HCT116 (cell line): Measurements from ENCODE around the gene LEKR1. TPM values are rescaled to one million over a fixed set of nuclear protein-coding genes. Genes with fewer than 3 reads are reported as not detected.

Experiments used
- ATAC-seq: fragments of 200-7000 bp; cut with Tn5 transposase; 2 replicates; pipeline ENCODE4 v1.9.1; 2020; ENCODE audit warnings: mild to moderate bottlenecking, moderate library complexity
- BruUV-seq: library from RNA; stranded (reverse); fragments of 400-500 nt; replicated peaks from 2 replicates; lab custom pipeline; 2021; lab: Mats Ljungman, UMichigan
- CTCF ChIA-PET: fragments of 300-600 bp; sonication (Branson Sonifier 250); formaldehyde crosslinking; loops from one replicate; lab custom pipeline; 2021; ENCODE audit warnings: antibody characterized with exemption; lab: Charles Lee
- POLR2A ChIA-PET: fragments of 300-600, 350-600 bp; sonication (Branson Sonifier 250); formaldehyde crosslinking; loops from one replicate; lab custom pipeline; 2021; ENCODE audit warnings: antibody characterized with exemption; lab: Charles Lee
- RAD21 ChIA-PET, 2 experiments: fragments of 300-600 bp; sonication (Branson Sonifier 250); formaldehyde crosslinking; loops; one replicate each; lab custom pipeline; 2023; ENCODE audit warnings: low total read pairs in 2 of 2; ENCODE audit not compliant: uncharacterized antibody in 2 of 2, unreplicated experiment in 2 of 2, low non-redundant PET in 1 of 2; lab: Charles Lee
- DNase-seq: peaks from one replicate; pipeline ENCODE4 v3.0.0-alpha.2; 2010; ENCODE audit warnings: low read depth, low spot score
- H2AFZ ChIP-seq: fragments of 200-600 bp; shearing (Covaris generic), sonication (generic); 2 replicates; pipeline ENCODE4 v1.6.1; 2017; ENCODE audit warnings: low read depth, mixed run types, mixed read lengths, antibody characterized with exemption, low read length; ENCODE audit not compliant: poor library complexity, severe bottlenecking
- H3K27ac ChIP-seq: 2 replicates; pipeline ENCODE4 v1.5.1; 2012; ENCODE audit warnings: low read depth, low read length
- H3K27me3 ChIP-seq: fragments of 200-600 bp; sonication (generic); 2 replicates; pipeline ENCODE4 v1.6.1; 2016; ENCODE audit warnings: mixed run types, low read length, mixed read lengths; ENCODE audit not compliant: insufficient read depth
- H3K36me3 ChIP-seq, 2 experiments: fragments of 200-500 bp in 1 of 2; fragments of 200-600 bp in 1 of 2; sonication (Bioruptor generic) in 1 of 2; sonication (generic) in 1 of 2; 2 replicates each; pipeline versions ENCODE4 v1.5.1 to v1.6.1; 2014 to 2016; ENCODE audit warnings: low read length in 2 of 2, inconsistent platforms in 1 of 2, mixed read lengths in 1 of 2, mixed run types in 1 of 2; ENCODE audit not compliant: insufficient read depth in 2 of 2, control insufficient read depth in 1 of 2
- H3K4me1 ChIP-seq, 2 experiments: fragments of 200-600 bp in 1 of 2; sonication (generic) in 1 of 2; 2 replicates each; pipeline versions ENCODE4 v1.5.1 to v1.6.1; 2012 to 2017; ENCODE audit warnings: low read length in 2 of 2, inconsistent platforms in 1 of 2, mild to moderate bottlenecking in 1 of 2, mixed read lengths in 1 of 2, mixed run types in 1 of 2, moderate library complexity in 1 of 2; ENCODE audit not compliant: insufficient read depth in 2 of 2, control insufficient read depth in 1 of 2
- H3K4me2 ChIP-seq: fragments of 200-600 bp; sonication (generic); 2 replicates; pipeline ENCODE4 v1.6.1; 2017; ENCODE audit warnings: mixed run types, low read length, mixed read lengths
- H3K4me3 ChIP-seq, 2 experiments: fragments of 200-600 bp in 1 of 2; sonication (generic) in 1 of 2; replicated peaks in 1 of 2; 2 replicates each; pipeline ENCODE4 v1.5.1; 2011 to 2016; ENCODE audit warnings: low read length in 2 of 2, control low read depth in 1 of 2, low read depth in 1 of 2, mild to moderate bottlenecking in 1 of 2, mixed read lengths in 1 of 2, mixed run types in 1 of 2
- H3K79me2 ChIP-seq: fragments of 200-600 bp; sonication (generic); 2 replicates; pipeline ENCODE4 v1.6.1; 2017; ENCODE audit warnings: mild to moderate bottlenecking, mixed run types, low read length, moderate library complexity, mixed read lengths; ENCODE audit not compliant: insufficient read depth
- H3K9ac ChIP-seq: fragments of 200-600 bp; sonication (generic); 2 replicates; pipeline ENCODE4 v1.6.1; 2016; ENCODE audit warnings: low read length, mixed read lengths
- H3K9me2 ChIP-seq: fragments of 200-600 bp; sonication (generic), shearing (Covaris generic); 2 replicates; pipeline ENCODE4 v1.6.1; 2017; ENCODE audit warnings: mixed run types, mild to moderate bottlenecking, moderate library complexity; ENCODE audit not compliant: insufficient read depth
- H3K9me3 ChIP-seq, 2 experiments: fragments of 200-500 bp in 1 of 2; fragments of 200-600 bp in 1 of 2; sonication (Bioruptor generic) in 1 of 2; sonication (generic) in 1 of 2; 2 replicates each; pipeline ENCODE4 v1.6.1; 2014 to 2017; ENCODE audit warnings: low read length in 2 of 2, mixed read lengths in 2 of 2, inconsistent platforms in 1 of 2, low read depth in 1 of 2, mild to moderate bottlenecking in 1 of 2, mixed run types in 1 of 2, moderate library complexity in 1 of 2; ENCODE audit not compliant: control insufficient read depth in 1 of 2, insufficient read depth in 1 of 2
- H4K20me1 ChIP-seq: fragments of 200-600 bp; sonication (generic), shearing (Covaris generic); 2 replicates; pipeline ENCODE4 v1.6.1; 2017; ENCODE audit warnings: mixed run types, mild to moderate bottlenecking, moderate library complexity; ENCODE audit not compliant: insufficient read depth
- ATF3 ChIP-seq: IDR thresholded peaks from 2 replicates; pipeline ENCODE4 v1.6.1; 2012
- CBX3 ChIP-seq: IDR thresholded peaks from 2 replicates; pipeline ENCODE4 v1.6.1; 2012; ENCODE audit warnings: low read depth
- CTCF ChIP-seq, 3 experiments: fragments of 200-600 bp in 1 of 3; sonication (generic) in 1 of 3; IDR thresholded peaks in 2 of 3; conservative IDR thresholded peaks in 1 of 3; 2 replicates each; pipeline ENCODE4 v1.5.1; 2012 to 2017; ENCODE audit warnings: low read depth in 2 of 3, low read length in 2 of 3, antibody characterized with exemption in 1 of 3, borderline replicate concordance in 1 of 3, control low read depth in 1 of 3, mild to moderate bottlenecking in 1 of 3, mixed read lengths in 1 of 3, mixed run types in 1 of 3, moderate library complexity in 1 of 3; ENCODE audit not compliant: insufficient read depth in 1 of 3
- EZH2 ChIP-seq: fragments of 200-600 bp; sonication (generic); IDR thresholded peaks from 2 replicates; pipeline ENCODE4 v1.6.1; 2017; ENCODE audit warnings: antibody characterized with exemption, mixed run types
- EZH2phosphoT487 ChIP-seq: fragments of 200-600 bp; IDR thresholded peaks from 2 replicates; pipeline ENCODE4 v1.6.1; 2018; ENCODE audit warnings: antibody characterized with exemption, borderline replicate concordance
- JUND ChIP-seq: IDR thresholded peaks from 2 replicates; pipeline ENCODE4 v1.6.1; 2012
- MAX ChIP-seq: IDR thresholded peaks from 2 replicates; pipeline ENCODE4 v1.6.1; 2012
- RAD21 ChIP-seq: IDR thresholded peaks from 2 replicates; pipeline ENCODE4 v1.6.1; 2012; ENCODE audit warnings: low read depth, mild to moderate bottlenecking
- SIN3A ChIP-seq: IDR thresholded peaks from 2 replicates; pipeline ENCODE4 v1.6.1; 2012; ENCODE audit warnings: low read depth
- SP1 ChIP-seq: IDR thresholded peaks from 2 replicates; pipeline ENCODE4 v1.6.1; 2012; ENCODE audit warnings: low read depth
- SRF ChIP-seq: IDR thresholded peaks from 2 replicates; pipeline ENCODE4 v1.6.1; 2012; ENCODE audit warnings: low read depth
- TCF7L2 ChIP-seq: IDR thresholded peaks from 2 replicates; pipeline ENCODE4 v1.7.0; 2011; ENCODE audit warnings: borderline replicate concordance, inconsistent platforms; ENCODE audit not compliant: insufficient read depth, insufficient read length; ENCODE audit errors: extremely low read depth
- YY1 ChIP-seq: IDR thresholded peaks from 2 replicates; pipeline ENCODE4 v1.6.1; 2011; ENCODE audit warnings: low read length, low read depth, moderate library complexity, mild to moderate bottlenecking; ENCODE audit not compliant: insufficient replicate concordance; ENCODE audit errors: extremely low read depth
- ZBTB33 ChIP-seq: IDR thresholded peaks from 2 replicates; pipeline ENCODE4 v1.6.1; 2011; ENCODE audit warnings: mild to moderate bottlenecking, low read length, moderate library complexity; ENCODE audit not compliant: insufficient replicate concordance; ENCODE audit errors: extremely low read depth
- ZFX ChIP-seq: fragments of 450-650 bp; IDR thresholded peaks from 2 replicates; pipeline ENCODE4 v1.6.1; 2017
- ZNF274 ChIP-seq: fragments of 200-500 bp; sonication (Bioruptor generic); IDR thresholded peaks from 2 replicates; pipeline ENCODE4 v1.6.1; 2014; ENCODE audit warnings: mild to moderate bottlenecking, low read depth, low read length, inconsistent platforms
- intact Hi-C: fragments of 100-400 bp; cut with micrococcal nuclease; formaldehyde crosslinking; loops from 2 replicates; pipeline ENCODE4 v1.10.0; 2022
- total RNA-seq: library from RNA; stranded (reverse); gene quantifications from one replicate; pipeline ENCODE4 v1.2.1, GENCODE V29; 2021; ENCODE audit not compliant: unreplicated experiment

LEKR1 gene
- total RNA-seq, 1 experiment from 2014 or later = 2.1 TPM

GRCh38 chr3:156939315-156939714, 113.2 kb downstream of the LEKR1 start:
- CTCF ChIA-PET = no interaction called here
- ATAC-seq = no peak
- DNase-seq = no peak

GRCh38 chr3:156941311-156941710, 115.2 kb downstream of the LEKR1 start:
- Histone ChIP-seq H3K9me2 (no peaks in the 10 kb centered on the region), H2AFZ (no peak overlapping the region), H4K20me1 (no peaks in the 10 kb centered on the region), H3K4me3 (no peak overlapping the region), H3K27ac (no peak overlapping the region), H3K79me2 (no peaks in the 10 kb centered on the region), H3K9ac (no peak overlapping the region), H3K4me2 (no peak overlapping the region), H3K9me3 (no peaks in the 10 kb centered on the region), H3K27me3 (no peaks in the 10 kb centered on the region), H3K36me3 (no peaks in the 10 kb centered on the region), H3K4me1 (no peaks in the 10 kb centered on the region)
- intact Hi-C loops = no loop called here
- no TSS peak for BruUV-seq
- RAD21 ChIA-PET = no interaction called here
- DNase-seq (no peak), ATAC-seq (no peak)
- CTCF ChIA-PET = no interaction called here
- TF ChIP-seq ZBTB33 (no peak), CBX3 (no peak), MAX (no peak), ZFX (no peak), SP1 (no peak), TCF7L2 (no peak), SRF (no peak), ZNF274 (no peak), YY1 (no peak), CTCF (IDR thresholded peaks at IDR 0.05 in 2 of 3, conservative IDR thresholded peaks at IDR 0.05 in 1 of 3; ENCODE audit: borderline replicate concordance in 1 of 3, insufficient read depth in 1 of 3, low read depth in 2 of 3, low read length in 2 of 3) (no peak), RAD21 (no peak), JUND (no peak), EZH2phosphoT487 (no peak), SIN3A (no peak), EZH2 (no peak)
- POLR2A ChIA-PET = no interaction called here

More at GRCh38 chr3:156939315-156939714, 113.2 kb downstream of the LEKR1 start:
- H3K79me2 ChIP-seq = no peaks in the 10 kb centered on the region
- H3K4me3 ChIP-seq = no peak overlapping the region
- no peak overlapping the region for H3K27ac ChIP-seq
- no TSS peak for BruUV-seq
- no peak overlapping the region for H3K4me2 ChIP-seq
- H3K9me2 ChIP-seq = no peaks in the 10 kb centered on the region
- TF ChIP-seq RAD21 (no peak), SP1 (no peak), ATF3 (no peak)
- H2AFZ ChIP-seq = no peak overlapping the region
- H3K27me3 ChIP-seq = no peaks in the 10 kb centered on the region
- H3K4me1 ChIP-seq = no peaks in the 10 kb centered on the region
- ChIA-PET POLR2A (no interaction called here), RAD21 (no interaction called here)
- no peaks in the 10 kb centered on the region for H4K20me1 ChIP-seq
- H3K36me3 ChIP-seq = no peaks in the 10 kb centered on the region
- intact Hi-C loops = no loop called here
- no peak overlapping the region for H3K9ac ChIP-seq
- H3K9me3 ChIP-seq = no peaks in the 10 kb centered on the region
